Measurements from ENCODE around the gene GPR78. TPM values are rescaled to one million over a fixed set of nuclear protein-coding genes. Genes with fewer than 3 reads are reported as not detected.

The GPR78 gene
- total RNA-seq, 1 donor from 2014 or later = 23.1 TPM

DNA sequence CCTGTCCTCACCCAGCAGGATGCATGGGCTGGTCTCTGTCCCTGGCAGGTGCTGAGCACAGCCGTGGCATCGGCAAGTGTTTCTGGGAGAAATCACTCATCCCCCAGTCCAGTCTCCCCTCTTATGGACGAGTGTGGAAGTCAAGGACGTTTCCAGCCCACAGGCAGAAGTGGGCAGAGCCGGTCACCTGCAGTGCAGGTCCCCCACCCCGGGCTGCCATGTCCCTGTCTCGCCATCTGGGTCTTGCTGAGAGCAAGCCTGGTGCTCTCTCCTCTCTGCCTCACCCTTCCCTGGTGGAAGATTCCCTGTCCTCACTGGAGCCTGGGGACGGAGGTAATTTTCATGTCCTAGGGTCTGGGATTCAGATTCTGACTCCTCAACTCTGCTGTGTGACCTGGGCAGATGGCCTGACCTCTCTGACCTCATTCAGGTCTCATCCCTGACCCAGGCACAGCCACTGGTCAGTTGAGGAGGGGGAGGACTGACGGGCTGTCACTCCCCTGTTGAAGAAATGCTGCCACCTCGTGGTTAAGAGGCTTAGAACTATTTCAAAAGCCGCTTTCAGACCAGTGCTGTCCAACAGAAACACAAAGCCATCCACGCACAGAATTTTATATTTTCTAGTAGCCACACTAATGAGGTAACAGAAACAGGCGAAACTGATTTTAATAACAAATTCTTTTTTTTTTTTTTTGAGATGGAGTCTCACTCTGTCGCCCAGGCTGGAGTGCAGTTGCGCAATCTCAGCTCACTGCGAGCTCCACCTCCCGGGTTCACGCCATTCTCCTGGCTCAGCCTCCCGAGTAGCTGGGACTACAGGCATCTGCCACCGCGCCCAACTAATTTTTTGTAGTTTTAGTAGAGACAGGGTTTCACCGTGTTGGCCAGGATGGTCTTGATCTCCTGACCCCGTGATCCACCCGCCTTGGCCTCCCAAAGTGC lies 14.2 kb downstream of the GPR78 start:
- Histone ChIP-seq H3K9me3 (no peaks in the 10 kb centered on the region), H3K4me1 (peaks cover 32% of the 10 kb centered on the region), H3K36me3 (no peaks in the 10 kb centered on the region), H3K4me3 (peak overlapping the region in 1 of 2 donors; percentile 41), H3K27ac (peak overlapping the region; percentile 67), H3K27me3 (no peaks in the 10 kb centered on the region)
- no peak for TF ChIP-seq POLR2A (IDR thresholded peaks at IDR 0.05)
- TF ChIP-seq, protein P1, sequence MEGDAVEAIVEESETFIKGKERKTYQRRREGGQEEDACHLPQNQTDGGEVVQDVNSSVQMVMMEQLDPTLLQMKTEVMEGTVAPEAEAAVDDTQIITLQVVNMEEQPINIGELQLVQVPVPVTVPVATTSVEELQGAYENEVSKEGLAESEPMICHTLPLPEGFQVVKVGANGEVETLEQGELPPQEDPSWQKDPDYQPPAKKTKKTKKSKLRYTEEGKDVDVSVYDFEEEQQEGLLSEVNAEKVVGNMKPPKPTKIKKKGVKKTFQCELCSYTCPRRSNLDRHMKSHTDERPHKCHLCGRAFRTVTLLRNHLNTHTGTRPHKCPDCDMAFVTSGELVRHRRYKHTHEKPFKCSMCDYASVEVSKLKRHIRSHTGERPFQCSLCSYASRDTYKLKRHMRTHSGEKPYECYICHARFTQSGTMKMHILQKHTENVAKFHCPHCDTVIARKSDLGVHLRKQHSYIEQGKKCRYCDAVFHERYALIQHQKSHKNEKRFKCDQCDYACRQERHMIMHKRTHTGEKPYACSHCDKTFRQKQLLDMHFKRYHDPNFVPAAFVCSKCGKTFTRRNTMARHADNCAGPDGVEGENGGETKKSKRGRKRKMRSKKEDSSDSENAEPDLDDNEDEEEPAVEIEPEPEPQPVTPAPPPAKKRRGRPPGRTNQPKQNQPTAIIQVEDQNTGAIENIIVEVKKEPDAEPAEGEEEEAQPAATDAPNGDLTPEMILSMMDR (IDR thresholded peaks at IDR 0.05) = peak; percentile 40 to 70 (median 47)
- no peak for TF ChIP-seq POLR2AphosphoS5 (IDR thresholded peaks at IDR 0.05; ENCODE audit: insufficient read depth in 1 of 2, low read depth in 1 of 2)
- no peak for DNase-seq (ENCODE audit: extremely low spot score in 2 of 2)
- intact Hi-C loops (cut with DNase I) = loop anchor here (2.0 kb wide), 1 partner anchor 126 kb away; no protein-coding TSS in a partner anchor

DNA sequence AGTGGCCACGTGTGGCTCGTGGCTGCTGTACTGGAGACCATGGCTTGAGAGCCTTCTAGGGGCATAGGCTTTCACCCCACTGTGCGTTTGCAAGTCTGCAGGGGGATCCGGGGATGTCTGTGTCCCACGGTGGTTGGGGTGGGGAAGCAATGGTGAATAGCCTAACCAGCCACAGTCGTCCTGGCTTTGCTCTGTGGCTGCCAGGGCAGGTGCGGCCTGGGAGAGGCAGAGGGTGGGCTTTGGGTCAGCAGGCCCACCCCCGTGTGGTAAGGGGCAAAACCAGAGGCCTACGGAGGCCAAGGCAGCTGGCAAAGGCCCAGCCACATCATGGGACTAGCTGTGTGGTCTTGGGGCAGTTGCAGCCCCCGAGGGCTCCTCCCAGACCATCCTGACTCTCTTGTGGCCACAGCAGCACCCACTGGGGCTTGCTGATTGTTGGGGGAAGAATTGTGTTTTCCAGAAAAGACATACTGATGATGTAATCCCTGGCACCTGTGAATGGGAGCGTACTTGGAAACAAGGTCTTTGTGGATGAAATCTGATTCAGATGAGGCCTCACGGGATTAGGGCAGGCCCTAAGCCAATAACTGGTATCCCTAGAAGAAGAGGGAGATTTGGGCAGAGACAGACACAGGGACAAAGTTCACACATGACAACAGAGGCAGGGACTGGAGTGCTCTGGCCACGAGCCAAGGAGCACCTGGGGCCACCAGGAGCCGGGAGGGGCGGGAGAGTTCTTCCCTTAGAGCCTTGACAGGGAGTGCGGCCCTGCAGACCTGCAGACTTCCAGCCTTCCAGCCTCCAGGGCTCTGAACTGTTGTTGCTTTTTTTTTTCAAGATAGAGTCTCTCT lies 15.3 kb downstream of the GPR78 start:
- TF ChIP-seq POLR2AphosphoS5 (IDR thresholded peaks at IDR 0.05; ENCODE audit: insufficient read depth in 1 of 2, low read depth in 1 of 2) = no peak
- TF ChIP-seq, protein P1 (IDR thresholded peaks at IDR 0.05) = no peak
- no peak for TF ChIP-seq POLR2A (IDR thresholded peaks at IDR 0.05)
- peaks cover 37% of the 10 kb centered on the region for H3K4me1 ChIP-seq
- intact Hi-C loops (cut with DNase I) = loop anchor here (2.0 kb wide), 1 partner anchor 127 kb away; no protein-coding TSS in a partner anchor
- no peak overlapping the region for H3K4me3 ChIP-seq
- H3K27me3 ChIP-seq = no peaks in the 10 kb centered on the region
- DNase-seq (ENCODE audit: extremely low spot score in 2 of 2) = no peak
- peak overlapping the region; percentile 67 for H3K27ac ChIP-seq
- H3K36me3 ChIP-seq = no peaks in the 10 kb centered on the region
- H3K9me3 ChIP-seq = no peaks in the 10 kb centered on the region

DNA sequence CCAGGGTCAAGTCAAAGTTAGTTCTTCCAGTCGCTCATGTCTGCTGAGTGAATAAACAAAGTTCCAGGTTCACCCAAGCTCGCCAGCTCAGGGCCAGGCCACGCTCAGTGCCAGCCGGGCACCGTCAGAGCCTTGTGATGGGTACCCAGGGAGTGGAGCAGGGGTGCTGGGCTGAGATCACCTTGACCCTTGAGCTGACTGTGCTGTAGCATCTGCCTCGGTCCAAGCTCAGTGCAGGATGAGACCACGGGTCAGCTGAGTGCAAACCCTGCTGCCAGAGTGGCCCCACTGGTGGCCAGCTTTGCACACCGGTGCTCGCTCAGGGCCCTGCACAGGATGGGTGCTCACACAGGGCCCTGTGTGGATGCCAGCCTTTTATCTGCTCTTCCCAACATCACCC lies 16.7 kb downstream of the GPR78 start:
- peaks cover 36% of the 10 kb centered on the region for H3K4me1 ChIP-seq
- DNase-seq (ENCODE audit: extremely low spot score in 2 of 2) = no peak
- peak overlapping the region; percentile 27 for H3K27ac ChIP-seq
- TF ChIP-seq, protein P1 (IDR thresholded peaks at IDR 0.05) = no peak
- no peak for TF ChIP-seq POLR2A (IDR thresholded peaks at IDR 0.05)
- no peak for TF ChIP-seq POLR2AphosphoS5 (IDR thresholded peaks at IDR 0.05; ENCODE audit: insufficient read depth in 1 of 2, low read depth in 1 of 2)
- intact Hi-C loops (cut with DNase I) = no loop called here
- H3K9me3 ChIP-seq = no peaks in the 10 kb centered on the region
- no peak overlapping the region for H3K4me3 ChIP-seq
- H3K36me3 ChIP-seq = no peaks in the 10 kb centered on the region
- H3K27me3 ChIP-seq = no peaks in the 10 kb centered on the region

DNA sequence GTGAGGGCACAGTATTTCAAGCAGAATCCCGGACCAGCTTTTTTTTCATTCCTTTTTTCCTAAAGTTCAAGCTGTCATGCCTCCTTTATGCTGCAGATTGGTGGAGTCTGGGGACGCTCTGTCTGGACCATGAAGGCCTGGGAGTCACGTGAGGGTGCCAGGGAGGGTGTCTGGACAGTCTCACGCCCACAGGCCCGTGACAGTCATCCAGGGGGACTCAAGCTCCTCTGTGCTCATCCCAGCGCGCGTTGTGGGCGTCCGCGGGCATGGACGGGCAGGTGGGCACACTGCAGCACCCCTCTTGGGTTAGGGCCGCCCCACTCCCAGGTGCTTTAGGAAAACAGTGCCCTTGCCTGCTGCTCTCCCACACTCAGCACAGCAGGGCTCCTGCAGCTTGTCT lies 17.1 kb downstream of the GPR78 start:
- Histone ChIP-seq H3K4me1 (peaks cover 32% of the 10 kb centered on the region), H3K9me3 (no peaks in the 10 kb centered on the region), H3K4me3 (no peak overlapping the region), H3K27ac (peak overlapping the region; percentile 56), H3K36me3 (no peaks in the 10 kb centered on the region), H3K27me3 (no peaks in the 10 kb centered on the region)
- TF ChIP-seq POLR2AphosphoS5 (IDR thresholded peaks at IDR 0.05; ENCODE audit: insufficient read depth in 1 of 2, low read depth in 1 of 2) = no peak
- TF ChIP-seq POLR2A (IDR thresholded peaks at IDR 0.05) = no peak
- TF ChIP-seq, protein P1 (IDR thresholded peaks at IDR 0.05) = no peak
- intact Hi-C loops (cut with DNase I) = no loop called here
- DNase-seq (ENCODE audit: extremely low spot score in 2 of 2) = no peak
